ENCODE measurements around the gene GRM2.

GRM2 gene

DNA sequence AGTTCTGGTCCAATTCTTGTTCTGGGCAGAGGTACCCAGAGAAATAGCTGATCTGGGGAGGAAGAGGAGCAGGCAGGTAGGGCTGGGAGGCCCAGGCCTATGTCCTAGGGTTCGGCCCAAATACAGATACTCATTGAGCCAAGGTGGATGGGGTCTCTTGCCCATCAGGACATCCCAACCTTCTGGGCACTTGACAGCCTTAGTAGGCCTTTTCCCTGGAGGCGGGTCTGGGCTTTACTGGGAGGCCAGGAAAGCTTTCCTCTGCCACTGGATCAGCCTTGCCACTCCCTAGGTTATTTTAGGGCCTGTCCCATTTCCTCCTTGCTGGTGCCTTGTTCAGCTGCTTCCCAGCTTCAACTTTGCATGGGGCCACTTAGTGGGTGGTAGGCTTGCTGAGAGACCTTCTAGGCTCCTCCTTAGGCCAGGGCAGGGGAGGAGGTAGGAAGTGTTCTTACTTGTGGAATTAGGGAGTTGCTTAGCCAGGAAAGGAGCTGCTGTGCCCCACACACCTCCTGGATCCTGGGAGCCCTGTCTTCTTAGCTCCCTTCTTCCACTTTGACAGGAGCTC is 26.1 kb upstream of the GRM2 start:
- no peak for DNase-seq

GRCh38 chr3:51681453-51681852 is 25.4 kb upstream of the GRM2 start:
- DNase-seq = peak; percentile 35 to 38

GRCh38 chr3:51682079-51682478 is 24.8 kb upstream of the GRM2 start:
- DNase-seq = peak; percentile 66 to 74

- DNase-seq = no peak
Observed at GRCh38 chr3:51682526-51682925, 24.3 kb upstream of the GRM2 start.

DNA sequence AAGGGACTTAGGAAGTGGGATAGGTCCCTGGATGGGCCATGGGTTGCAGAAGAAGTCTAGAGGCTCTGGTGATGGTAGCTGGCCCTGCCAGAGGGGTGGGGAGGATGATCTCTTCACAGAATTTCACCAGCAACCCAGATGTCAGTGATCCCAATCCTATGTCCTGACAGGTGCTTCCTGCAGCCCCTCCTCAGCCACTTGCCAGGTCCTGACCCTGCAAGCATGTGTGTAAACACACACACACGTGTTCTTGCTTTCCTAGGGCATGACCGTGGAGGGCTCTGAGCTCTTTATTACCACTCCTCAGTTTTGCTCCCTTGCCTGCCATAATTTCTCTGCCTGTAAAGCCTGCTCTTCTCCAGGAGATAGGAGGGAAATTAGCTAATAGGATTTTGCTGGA is 23.3 kb upstream of the GRM2 start:
- DNase-seq = no peak

DNA sequence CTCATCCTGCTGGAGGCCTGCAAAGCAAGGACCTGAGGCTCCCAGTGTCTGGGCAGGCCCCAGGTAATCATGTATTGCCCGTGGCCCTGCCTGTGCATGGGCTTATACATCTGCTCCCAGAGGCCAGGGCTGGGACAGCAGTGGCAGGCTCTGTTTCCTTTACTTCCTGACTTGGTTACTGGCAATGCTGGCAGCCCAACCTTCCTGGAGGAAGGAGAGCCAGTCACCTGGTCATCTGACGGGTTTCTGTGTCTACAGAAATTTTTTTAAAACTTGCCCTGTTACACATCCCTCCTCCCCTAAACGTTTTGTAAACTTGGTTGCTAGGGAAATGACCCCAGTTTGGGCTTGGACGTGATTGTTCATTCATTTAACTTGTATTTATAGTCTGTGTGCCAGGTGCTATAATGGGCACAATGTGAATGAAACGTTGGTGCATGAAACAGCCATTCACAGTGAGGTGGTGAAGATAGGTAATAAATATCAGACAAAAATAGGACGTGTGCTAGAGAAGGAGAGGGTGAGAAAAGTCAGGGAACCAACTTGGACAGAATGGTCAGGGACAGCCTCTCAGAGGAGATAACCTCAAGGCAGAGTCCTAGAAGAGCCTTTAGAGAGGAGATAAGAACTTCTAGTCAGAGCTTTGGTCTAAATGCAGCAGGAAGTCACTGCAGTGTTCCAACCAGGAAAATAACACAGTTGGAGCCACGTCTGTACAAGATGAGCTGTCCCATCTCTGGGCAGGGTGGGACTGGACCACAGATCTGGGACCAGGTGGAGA is 21.7 kb upstream of the GRM2 start:
- DNase-seq = no peak

DNA sequence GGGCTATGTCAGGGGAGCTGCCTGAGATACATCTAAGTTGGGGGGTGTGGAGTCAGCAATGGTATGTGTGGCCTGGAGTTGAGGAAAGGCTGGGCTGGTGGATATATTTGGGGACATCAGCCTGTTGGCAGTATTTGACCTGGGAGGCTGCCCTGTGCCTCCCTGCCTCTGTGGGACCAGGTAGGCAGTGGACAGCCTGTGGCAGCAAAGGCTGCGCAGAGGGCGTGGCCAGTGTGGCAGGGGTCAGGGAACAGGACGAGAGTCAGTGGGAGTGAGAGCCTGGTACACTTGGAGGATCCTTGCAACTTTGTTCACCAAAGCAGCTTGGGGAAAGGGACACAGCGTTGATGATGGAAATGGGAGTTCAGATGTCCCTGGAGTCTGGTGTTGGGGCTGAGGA is 20.8 kb upstream of the GRM2 start:
- no peak for DNase-seq

DNA sequence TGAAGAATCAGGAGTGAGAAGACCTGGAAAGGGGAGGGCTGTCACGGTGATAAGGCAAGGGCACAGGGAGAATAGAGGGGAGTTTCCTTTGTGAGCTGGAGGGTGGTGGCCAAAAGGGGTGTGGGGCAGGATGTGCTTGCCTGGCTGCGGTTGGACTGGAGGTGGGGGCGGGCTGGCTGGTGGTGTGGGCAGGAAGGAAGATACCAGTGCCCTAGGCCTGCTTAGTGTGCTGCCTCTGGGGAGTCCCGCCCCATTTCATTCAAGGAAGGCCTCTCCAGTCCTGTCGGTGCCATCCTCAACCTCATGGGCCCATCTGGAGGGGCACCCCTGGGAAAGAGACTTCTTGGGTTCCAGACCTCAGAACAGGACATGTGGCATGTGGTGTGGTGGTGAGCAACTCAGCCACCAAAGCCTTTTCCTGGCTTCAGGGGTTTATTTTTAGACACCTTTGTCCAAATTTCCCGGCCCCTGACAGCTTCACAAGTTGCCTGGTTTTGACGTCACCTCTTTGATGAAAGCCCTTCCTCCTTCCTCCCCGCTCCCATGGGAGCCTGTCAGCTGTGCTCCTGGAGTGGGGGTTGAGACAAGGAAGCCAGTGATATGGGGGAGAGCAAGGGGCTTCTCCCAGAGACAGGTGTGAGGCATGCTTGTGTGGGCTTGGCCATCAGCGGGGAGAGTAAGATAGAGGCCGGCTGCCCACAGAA is 20.2 kb upstream of the GRM2 start:
- peak; percentile 75 to 83 for DNase-seq

GRCh38 chr3:51687431-51688205 is 19.2 kb upstream of the GRM2 start:
- DNase-seq = no peak

GRCh38 chr3:51688206-51688600 is 18.7 kb upstream of the GRM2 start:
- no peak for DNase-seq

DNA sequence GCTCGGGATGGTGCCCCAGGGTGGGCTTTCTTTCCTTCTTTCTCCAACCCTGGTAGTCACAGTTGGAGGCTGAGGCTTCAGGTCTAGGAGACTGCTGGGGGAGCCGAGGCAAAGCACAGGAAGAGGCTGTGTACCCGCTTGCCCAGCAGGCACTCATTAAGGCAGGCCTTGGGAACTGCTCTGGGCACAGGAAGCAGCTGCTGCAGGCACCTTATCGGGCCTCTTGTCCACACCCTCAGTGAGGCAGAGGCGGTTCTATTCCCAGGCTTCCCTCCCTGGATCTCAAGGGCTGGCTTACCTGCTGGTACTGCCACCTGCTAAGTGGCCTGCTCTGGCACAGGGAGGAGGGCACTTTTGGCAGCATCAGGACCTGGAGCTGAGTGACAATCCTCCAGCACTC is 15.8 kb upstream of the GRM2 start:
- DNase-seq = no peak

- no peak for DNase-seq
Observed at GRCh38 chr3:51691949-51692348, 14.9 kb upstream of the GRM2 start.

- DNase-seq = no peak
Observed at GRCh38 chr3:51692980-51693395, 13.9 kb upstream of the GRM2 start.

- no peak for DNase-seq
Observed at GRCh38 chr3:51696954-51697353, 9.9 kb upstream of the GRM2 start.

- no peak for DNase-seq
Observed at GRCh38 chr3:51698209-51698608, 8.7 kb upstream of the GRM2 start.

DNA sequence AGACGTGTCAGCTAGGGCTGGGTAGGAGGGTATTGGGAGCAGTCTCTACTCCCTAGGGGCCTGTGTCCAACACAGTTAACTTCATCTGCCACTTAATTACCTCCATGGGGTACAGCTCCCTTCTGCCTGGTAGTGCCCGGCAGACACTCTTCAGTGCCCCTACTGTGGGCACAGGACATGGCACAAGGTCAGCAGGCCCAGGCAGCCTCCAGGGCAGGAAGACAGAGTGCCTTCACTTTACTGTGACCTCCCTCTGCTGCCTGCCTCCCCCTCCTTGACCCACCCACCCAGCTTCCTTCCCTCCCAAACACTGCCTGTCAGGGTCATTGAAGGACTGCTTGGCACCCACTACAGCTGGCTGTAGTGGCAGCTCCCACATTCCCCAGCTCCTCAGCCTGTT is 6.5 kb upstream of the GRM2 start:
- no peak for DNase-seq

DNA sequence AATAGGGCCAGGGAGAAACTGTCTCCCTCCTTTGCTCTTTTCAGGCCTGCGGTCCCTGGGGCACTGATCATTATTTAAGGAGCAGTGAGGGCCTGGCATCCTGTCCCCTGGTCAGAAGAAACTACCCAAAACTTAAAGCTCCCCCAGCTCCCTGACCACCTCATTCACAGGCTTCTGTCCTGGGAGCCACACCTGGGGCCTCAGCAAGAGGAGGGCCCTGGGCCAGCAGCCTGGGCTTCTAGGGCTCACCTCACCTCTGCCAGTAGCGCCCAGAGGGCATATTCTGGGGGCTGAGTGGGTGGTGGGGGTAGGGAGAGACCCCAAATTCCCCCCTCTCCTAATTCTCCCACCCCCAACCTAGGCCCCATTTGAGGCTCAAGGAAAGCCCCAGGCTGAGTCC is 4.7 kb upstream of the GRM2 start:
- DNase-seq = no peak

- no peak for DNase-seq
Observed at GRCh38 chr3:51703068-51703760, 3.7 kb upstream of the GRM2 start.

DNA sequence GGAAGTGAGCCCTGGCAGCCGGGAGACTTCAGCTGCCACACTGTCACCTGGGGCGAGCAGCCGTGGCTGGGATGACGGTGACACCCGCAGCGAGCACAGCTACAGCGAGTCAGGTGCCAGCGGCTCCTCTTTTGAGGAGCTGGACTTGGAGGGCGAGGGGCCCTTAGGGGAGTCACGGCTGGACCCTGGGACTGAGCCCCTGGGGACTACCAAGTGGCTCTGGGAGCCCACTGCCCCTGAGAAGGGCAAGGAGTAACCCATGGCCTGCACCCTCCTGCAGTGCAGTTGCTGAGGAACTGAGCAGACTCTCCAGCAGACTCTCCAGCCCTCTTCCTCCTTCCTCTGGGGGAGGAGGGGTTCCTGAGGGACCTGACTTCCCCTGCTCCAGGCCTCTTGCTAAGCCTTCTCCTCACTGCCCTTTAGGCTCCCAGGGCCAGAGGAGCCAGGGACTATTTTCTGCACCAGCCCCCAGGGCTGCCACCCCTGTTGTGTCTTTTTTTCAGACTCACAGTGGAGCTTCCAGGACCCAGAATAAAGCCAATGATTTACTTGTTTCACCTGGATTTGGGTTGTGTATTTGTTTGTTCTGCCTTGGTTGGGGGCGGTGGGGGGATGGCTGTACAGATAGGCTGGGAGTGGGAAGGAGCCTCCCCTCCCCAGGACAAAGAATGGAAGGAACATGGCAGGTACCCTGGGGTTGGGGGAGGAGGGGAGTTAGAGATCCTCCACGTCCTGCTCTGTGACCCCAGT is 2.9 kb upstream of the GRM2 start:
- no peak for DNase-seq

DNA sequence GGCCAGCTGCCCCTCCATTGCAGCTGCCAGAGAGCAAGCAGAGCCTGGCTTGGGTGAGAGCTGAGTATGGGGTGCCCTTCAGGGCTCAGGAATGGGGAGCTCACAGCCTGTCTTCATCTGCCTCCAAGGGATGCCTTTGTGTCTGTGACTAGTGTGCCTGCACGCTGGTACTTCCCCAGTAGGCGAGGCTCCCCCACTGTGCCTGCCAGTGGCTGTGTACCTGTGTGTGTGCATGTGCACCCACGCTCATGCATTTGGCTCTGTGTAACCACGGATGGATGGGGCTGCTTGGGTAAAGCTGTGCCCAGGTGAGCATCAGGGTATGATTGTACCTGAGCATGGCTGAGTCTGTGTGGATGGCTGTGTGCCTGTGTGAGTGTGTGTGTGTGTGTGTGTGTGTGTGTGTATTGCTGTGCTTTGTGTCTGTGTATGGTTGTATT is 2.3 kb upstream of the GRM2 start:
- no peak for DNase-seq

- DNase-seq = no peak
Observed at GRCh38 chr3:51705276-51706020, 1.4 kb upstream of the GRM2 start.

Measured in stimulated activated CD4-positive, alpha-beta T cell treated with anti-CD3 and anti-CD28 coated beads, Interleukin-2, amount 100 ng/mL, for 24 hours (primary cell).